Lower leg skin (tissue), 3 donors: Measurements from ENCODE around the gene PAIP1.
"Not testable (repeated sequence)": the region's sequence is repeated elsewhere in the genome, so short reads cannot be mapped to it uniquely, and the experiment has no call there.

Source experiments
- CTCF ChIP-seq, 3 donors: fragments of 450-650 bp; IDR thresholded peaks; one replicate each; pipeline ENCODE4 v1.5.1; 2016; ENCODE audit warnings: antibody characterized with exemption in 3 of 3, mild to moderate bottlenecking in 3 of 3, moderate library complexity in 2 of 3
- POLR2A ChIP-seq, 2 donors: fragments of 450-650 bp; IDR thresholded peaks; one replicate each; pipeline ENCODE4 v1.6.1; 2016 to 2017; ENCODE audit warnings: antibody characterized with exemption in 2 of 2, mild to moderate bottlenecking in 1 of 2, moderate library complexity in 1 of 2

DNA sequence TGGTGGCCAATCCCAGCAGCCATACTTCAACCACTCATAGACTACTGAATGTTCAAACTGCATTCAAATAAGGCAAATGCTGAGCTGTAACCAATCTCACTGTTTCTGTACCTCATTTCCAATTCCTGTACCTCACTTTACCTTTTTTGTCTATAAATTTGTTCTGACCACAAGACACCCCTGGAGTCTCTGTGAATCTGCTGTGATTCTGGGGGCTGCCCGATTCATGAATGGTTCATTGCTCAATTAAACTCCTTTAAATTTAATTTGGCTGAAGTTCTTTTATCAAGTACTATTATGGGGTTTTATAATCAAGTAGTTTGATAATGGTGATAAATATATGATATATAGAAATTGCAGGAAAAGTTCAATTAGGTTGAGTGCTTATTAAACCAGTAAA, 42.0 kb upstream of the PAIP1 start:
- not testable (repeated sequence) for TF ChIP-seq CTCF, POLR2A (IDR thresholded peaks at IDR 0.05)
